ENCODE results near the gene NTN1.

The NTN1 gene

DNA sequence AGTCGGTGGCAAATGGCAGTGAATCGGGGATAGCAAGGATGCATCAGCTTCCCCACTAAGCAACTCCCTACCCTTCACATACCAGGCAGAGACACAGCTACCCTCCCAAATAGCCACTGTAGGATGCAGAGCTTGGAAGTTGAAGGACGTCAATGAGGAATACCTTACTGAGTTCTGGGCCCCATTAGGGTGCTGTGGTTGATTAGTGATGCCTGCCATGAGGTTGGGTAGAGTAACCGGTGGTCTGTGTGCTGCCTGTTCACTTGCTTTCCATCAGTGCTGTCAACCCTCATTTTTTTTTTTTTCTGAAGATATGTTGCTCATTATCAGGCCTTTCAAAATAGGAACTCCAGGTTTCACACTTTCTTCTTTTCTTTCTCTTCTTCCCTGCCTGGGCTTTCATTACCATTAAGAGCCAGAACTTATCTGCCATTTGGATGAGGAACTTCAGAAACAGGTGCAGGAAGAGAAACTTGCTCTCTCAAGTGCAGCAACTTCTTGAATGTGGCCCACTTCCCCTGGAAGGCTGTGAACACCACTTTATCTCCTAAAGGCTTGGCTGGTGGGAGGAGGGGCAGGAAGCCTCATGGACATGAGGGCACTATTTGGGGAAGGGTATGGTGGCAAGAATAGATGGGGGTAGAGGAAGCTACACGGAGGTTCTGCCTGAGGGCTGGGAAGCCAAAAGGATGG lies 183.5 kb downstream of the NTN1 start:
- no peaks in the 10 kb centered on the region for H3K36me3 ChIP-seq (ENCODE audit: low read length)
- no peaks in the 10 kb centered on the region for H3K9me2 ChIP-seq (replicated peaks; ENCODE audit: insufficient read depth, low read length)
- H3K79me2 ChIP-seq (ENCODE audit: insufficient read depth, low read length) = no peaks in the 10 kb centered on the region
- H3K27me3 ChIP-seq (ENCODE audit: low read length) = no peaks in the 10 kb centered on the region
- no peak for TF ChIP-seq EZH2phosphoT487 (conservative IDR thresholded peaks at IDR 0.05; ENCODE audit: low read length)
- TF ChIP-seq, protein P1, sequence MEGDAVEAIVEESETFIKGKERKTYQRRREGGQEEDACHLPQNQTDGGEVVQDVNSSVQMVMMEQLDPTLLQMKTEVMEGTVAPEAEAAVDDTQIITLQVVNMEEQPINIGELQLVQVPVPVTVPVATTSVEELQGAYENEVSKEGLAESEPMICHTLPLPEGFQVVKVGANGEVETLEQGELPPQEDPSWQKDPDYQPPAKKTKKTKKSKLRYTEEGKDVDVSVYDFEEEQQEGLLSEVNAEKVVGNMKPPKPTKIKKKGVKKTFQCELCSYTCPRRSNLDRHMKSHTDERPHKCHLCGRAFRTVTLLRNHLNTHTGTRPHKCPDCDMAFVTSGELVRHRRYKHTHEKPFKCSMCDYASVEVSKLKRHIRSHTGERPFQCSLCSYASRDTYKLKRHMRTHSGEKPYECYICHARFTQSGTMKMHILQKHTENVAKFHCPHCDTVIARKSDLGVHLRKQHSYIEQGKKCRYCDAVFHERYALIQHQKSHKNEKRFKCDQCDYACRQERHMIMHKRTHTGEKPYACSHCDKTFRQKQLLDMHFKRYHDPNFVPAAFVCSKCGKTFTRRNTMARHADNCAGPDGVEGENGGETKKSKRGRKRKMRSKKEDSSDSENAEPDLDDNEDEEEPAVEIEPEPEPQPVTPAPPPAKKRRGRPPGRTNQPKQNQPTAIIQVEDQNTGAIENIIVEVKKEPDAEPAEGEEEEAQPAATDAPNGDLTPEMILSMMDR (IDR thresholded peaks at IDR 0.05; ENCODE audit: insufficient read depth, low read length, poor library complexity, severe bottlenecking) = no peak
- no peak overlapping the region for H3K27ac ChIP-seq (ENCODE audit: low read depth, low read length)
- no peak overlapping the region for H2AFZ ChIP-seq (ENCODE audit: low read depth, low read length, severe bottlenecking)
- H3K4me2 ChIP-seq (ENCODE audit: low read depth, low read length, poor library complexity, severe bottlenecking) = no peak overlapping the region
- no peaks in the 10 kb centered on the region for H3F3A ChIP-seq (ENCODE audit: insufficient read depth)
- H3K9ac ChIP-seq (ENCODE audit: low read length) = no peak overlapping the region
- no peaks in the 10 kb centered on the region for H3K9me3 ChIP-seq (ENCODE audit: insufficient read depth, low read length)
- no peak overlapping the region for H3K4me3 ChIP-seq (ENCODE audit: insufficient read depth, low read length, poor library complexity, severe bottlenecking)
- no peaks in the 10 kb centered on the region for H4K20me1 ChIP-seq (ENCODE audit: low read depth, low read length)

DNA sequence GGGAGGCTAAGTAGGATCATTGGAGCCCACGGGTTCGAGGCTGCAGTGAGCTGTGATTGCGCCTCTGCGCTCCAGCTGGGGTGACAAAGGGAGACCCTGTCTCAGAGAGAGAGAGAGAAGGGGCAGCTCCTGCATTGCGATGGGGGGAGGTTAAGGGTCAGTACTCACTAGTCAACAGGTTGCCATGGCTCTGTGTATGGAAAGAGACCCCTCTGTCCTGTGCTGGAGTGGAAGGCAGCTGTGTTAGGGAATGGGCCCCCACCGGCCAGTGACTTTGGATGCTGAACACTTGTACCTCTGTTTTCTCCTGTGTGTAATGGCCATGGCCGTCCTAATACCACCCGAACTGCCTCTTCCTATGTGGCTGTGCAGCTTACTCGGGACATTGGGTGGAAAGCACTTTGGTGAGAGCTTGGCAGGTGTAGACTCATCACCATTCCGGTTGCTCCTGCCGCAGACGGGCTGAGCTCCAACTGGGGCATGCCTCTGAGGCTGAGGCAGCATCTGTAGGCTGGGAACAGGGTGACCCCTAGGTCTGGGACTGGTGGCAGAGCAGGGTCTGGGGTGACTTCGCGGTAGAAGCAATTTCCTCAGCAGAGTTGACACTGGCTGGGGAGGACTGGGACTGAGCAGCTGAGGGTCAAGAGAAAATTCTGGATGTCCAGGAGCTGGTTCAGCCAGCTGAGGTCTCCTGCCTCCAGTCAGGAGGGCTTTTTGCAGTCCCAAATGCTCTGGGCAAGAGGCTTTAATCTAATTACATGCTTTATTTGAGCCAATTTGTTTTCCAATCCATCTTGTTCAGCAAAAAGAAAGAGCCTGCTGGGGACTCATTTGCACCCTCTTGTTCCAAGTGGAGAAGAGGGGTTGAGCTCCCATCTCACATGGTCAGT lies 184.5 kb downstream of the NTN1 start:
- Histone ChIP-seq H4K20me1 (ENCODE audit: low read depth, low read length) (no peaks in the 10 kb centered on the region), H2AFZ (ENCODE audit: low read depth, low read length, severe bottlenecking) (no peak overlapping the region), H3K27ac (ENCODE audit: low read depth, low read length) (no peak overlapping the region), H3K9ac (ENCODE audit: low read length) (no peak overlapping the region), H3K9me2 (replicated peaks; ENCODE audit: insufficient read depth, low read length) (no peaks in the 10 kb centered on the region), H3K27me3 (ENCODE audit: low read length) (no peaks in the 10 kb centered on the region), H3K36me3 (ENCODE audit: low read length) (no peaks in the 10 kb centered on the region), H3F3A (ENCODE audit: insufficient read depth) (no peaks in the 10 kb centered on the region), H3K4me3 (ENCODE audit: insufficient read depth, low read length, poor library complexity, severe bottlenecking) (no peak overlapping the region), H3K79me2 (ENCODE audit: insufficient read depth, low read length) (no peaks in the 10 kb centered on the region), H3K9me3 (ENCODE audit: insufficient read depth, low read length) (no peaks in the 10 kb centered on the region), H3K4me2 (ENCODE audit: low read depth, low read length, poor library complexity, severe bottlenecking) (no peak overlapping the region)
- TF ChIP-seq, protein P1 (IDR thresholded peaks at IDR 0.05; ENCODE audit: insufficient read depth, low read length, poor library complexity, severe bottlenecking) = no peak
- TF ChIP-seq EZH2phosphoT487 (conservative IDR thresholded peaks at IDR 0.05; ENCODE audit: low read length) = no peak

GRCh38 chr17:9206410-9206703 lies 185.0 kb downstream of the NTN1 start:
- Histone ChIP-seq H3K79me2 (ENCODE audit: insufficient read depth, low read length) (no peaks in the 10 kb centered on the region), H2AFZ (ENCODE audit: low read depth, low read length, severe bottlenecking) (no peak overlapping the region), H3K36me3 (ENCODE audit: low read length) (no peaks in the 10 kb centered on the region), H3K4me2 (ENCODE audit: low read depth, low read length, poor library complexity, severe bottlenecking) (no peak overlapping the region), H4K20me1 (ENCODE audit: low read depth, low read length) (no peaks in the 10 kb centered on the region), H3F3A (ENCODE audit: insufficient read depth) (no peaks in the 10 kb centered on the region), H3K27me3 (ENCODE audit: low read length) (no peaks in the 10 kb centered on the region), H3K9me3 (ENCODE audit: insufficient read depth, low read length) (no peaks in the 10 kb centered on the region), H3K9ac (ENCODE audit: low read length) (no peak overlapping the region), H3K9me2 (replicated peaks; ENCODE audit: insufficient read depth, low read length) (no peaks in the 10 kb centered on the region), H3K4me3 (ENCODE audit: insufficient read depth, low read length, poor library complexity, severe bottlenecking) (no peak overlapping the region), H3K27ac (ENCODE audit: low read depth, low read length) (no peak overlapping the region)
- TF ChIP-seq, protein P1 (IDR thresholded peaks at IDR 0.05; ENCODE audit: insufficient read depth, low read length, poor library complexity, severe bottlenecking) = no peak
- no peak for TF ChIP-seq EZH2phosphoT487 (conservative IDR thresholded peaks at IDR 0.05; ENCODE audit: low read length)

Data from SU-DHL-6 (cell line).